Stomach smooth muscle (tissue), 2 donors: ENCODE data around the gene CHRNB2.

Source experiments
- H3K27ac ChIP-seq: one replicate; pipeline ENCODE4 v1.7.0; 2013; ENCODE audit warnings: mild to moderate bottlenecking, low read length, inconsistent platforms
- H3K27me3 ChIP-seq, 2 donors: one replicate each; pipeline ENCODE4 v1.7.0; 2013; ENCODE audit warnings: low read length in 2 of 2; ENCODE audit not compliant: insufficient read depth in 2 of 2, control insufficient read depth in 1 of 2
- H3K36me3 ChIP-seq, 2 donors: one replicate each; pipeline ENCODE4 v1.7.0; 2013; ENCODE audit warnings: low read length in 2 of 2; ENCODE audit not compliant: control insufficient read depth in 2 of 2, insufficient read depth in 2 of 2
- H3K4me1 ChIP-seq: one replicate; pipeline ENCODE4 v1.7.0; 2013; ENCODE audit warnings: low read length; ENCODE audit not compliant: control insufficient read depth, insufficient read depth
- H3K4me3 ChIP-seq, 2 donors: one replicate each; pipeline ENCODE4 v1.7.0; 2013; ENCODE audit warnings: low read length in 2 of 2
- H3K9ac ChIP-seq, 2 donors: one replicate each; pipeline ENCODE4 v1.7.0; 2013; ENCODE audit warnings: low read length in 2 of 2, mild to moderate bottlenecking in 1 of 2
- H3K9me3 ChIP-seq, 2 donors: one replicate each; pipeline ENCODE4 v1.7.0; 2013; ENCODE audit warnings: low read length in 2 of 2; ENCODE audit not compliant: control insufficient read depth in 2 of 2
- donor health status: healthy.
- donor health status: Pancreatic carcinoma.

CHRNB2 gene

GRCh38 chr1:154539486-154540483 is 27.8 kb upstream of the CHRNB2 start:
- no peaks in the 10 kb centered on the region for H3K36me3 ChIP-seq
- H3K4me3 ChIP-seq, result no peak overlapping the region
- peaks cover 0 to 2% of the 10 kb centered on the region in 2 donors for H3K9me3 ChIP-seq
- no peaks in the 10 kb centered on the region for H3K4me1 ChIP-seq
- H3K27ac ChIP-seq, result no peak overlapping the region
- peaks cover 0 to 12% of the 10 kb centered on the region in 2 donors for H3K27me3 ChIP-seq
- H3K9ac ChIP-seq, result no peak overlapping the region

- peaks cover 0 to 12% of the 10 kb centered on the region in 2 donors for H3K27me3 ChIP-seq
- H3K9me3 ChIP-seq, result no peaks in the 10 kb centered on the region
- no peak overlapping the region for H3K9ac ChIP-seq
- H3K4me3 ChIP-seq, result no peak overlapping the region
- no peaks in the 10 kb centered on the region for H3K4me1 ChIP-seq
- H3K36me3 ChIP-seq, result no peaks in the 10 kb centered on the region
- H3K27ac ChIP-seq, result no peak overlapping the region
Observed at GRCh38 chr1:154541231-154541630, 26.3 kb upstream of the CHRNB2 start.

GRCh38 chr1:154546264-154547063 is 21.1 kb upstream of the CHRNB2 start:
- Histone ChIP-seq H3K27me3 (peaks cover 0 to 7% of the 10 kb centered on the region in 2 donors), H3K4me1 (no peaks in the 10 kb centered on the region), H3K27ac (no peak overlapping the region), H3K4me3 (no peak overlapping the region), H3K9me3 (no peaks in the 10 kb centered on the region), H3K36me3 (peaks cover 24 to 25% of the 10 kb centered on the region in 2 donors), H3K9ac (no peak overlapping the region)

DNA sequence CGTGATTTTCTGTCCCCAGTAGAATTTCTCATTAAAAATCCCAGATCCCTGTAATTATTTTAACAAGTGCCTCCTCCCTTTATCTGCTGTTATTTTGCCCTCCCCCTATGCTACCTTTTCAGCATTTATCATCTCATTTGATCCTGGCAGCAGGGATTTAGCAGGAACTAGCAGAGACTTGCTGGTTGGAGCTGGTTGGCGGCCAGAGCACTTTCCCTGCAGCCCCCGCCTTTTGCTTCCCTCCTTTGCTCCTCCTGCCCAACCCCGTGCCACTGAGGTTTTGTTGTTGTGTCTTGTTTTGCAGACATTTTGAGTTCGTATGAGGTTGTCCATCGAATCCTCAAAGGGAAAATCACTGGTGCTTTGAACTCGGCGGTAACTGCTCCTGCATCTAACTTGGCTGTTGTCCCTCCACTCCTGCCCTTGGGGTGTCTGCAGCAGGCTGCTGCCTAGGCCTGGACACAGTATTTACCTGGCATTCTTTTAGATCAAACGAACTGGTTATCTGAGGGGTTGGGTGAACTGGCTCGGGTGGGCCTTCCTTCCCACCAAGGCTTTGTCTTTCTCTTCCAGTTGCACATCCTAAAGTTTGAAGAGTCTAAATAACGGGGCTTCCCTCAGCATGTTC is 20.4 kb upstream of the CHRNB2 start:
- no peak overlapping the region for H3K27ac ChIP-seq
- H3K9ac ChIP-seq, result no peak overlapping the region
- H3K4me1 ChIP-seq, result peaks cover 2% of the 10 kb centered on the region
- no peak overlapping the region for H3K4me3 ChIP-seq
- no peaks in the 10 kb centered on the region for H3K9me3 ChIP-seq
- H3K27me3 ChIP-seq, result peaks cover 0 to 5% of the 10 kb centered on the region in 2 donors
- H3K36me3 ChIP-seq, result peaks cover 31 to 32% of the 10 kb centered on the region in 2 donors

- no peak overlapping the region for H3K4me3 ChIP-seq
- H3K9me3 ChIP-seq, result no peaks in the 10 kb centered on the region
- H3K27ac ChIP-seq, result no peak overlapping the region
- no peak overlapping the region for H3K9ac ChIP-seq
- H3K27me3 ChIP-seq, result peaks cover 0 to 5% of the 10 kb centered on the region in 2 donors
- peaks cover 38 to 39% of the 10 kb centered on the region in 2 donors for H3K36me3 ChIP-seq
- peaks cover 9% of the 10 kb centered on the region for H3K4me1 ChIP-seq
Observed at GRCh38 chr1:154548028-154548427, 19.6 kb upstream of the CHRNB2 start.

DNA sequence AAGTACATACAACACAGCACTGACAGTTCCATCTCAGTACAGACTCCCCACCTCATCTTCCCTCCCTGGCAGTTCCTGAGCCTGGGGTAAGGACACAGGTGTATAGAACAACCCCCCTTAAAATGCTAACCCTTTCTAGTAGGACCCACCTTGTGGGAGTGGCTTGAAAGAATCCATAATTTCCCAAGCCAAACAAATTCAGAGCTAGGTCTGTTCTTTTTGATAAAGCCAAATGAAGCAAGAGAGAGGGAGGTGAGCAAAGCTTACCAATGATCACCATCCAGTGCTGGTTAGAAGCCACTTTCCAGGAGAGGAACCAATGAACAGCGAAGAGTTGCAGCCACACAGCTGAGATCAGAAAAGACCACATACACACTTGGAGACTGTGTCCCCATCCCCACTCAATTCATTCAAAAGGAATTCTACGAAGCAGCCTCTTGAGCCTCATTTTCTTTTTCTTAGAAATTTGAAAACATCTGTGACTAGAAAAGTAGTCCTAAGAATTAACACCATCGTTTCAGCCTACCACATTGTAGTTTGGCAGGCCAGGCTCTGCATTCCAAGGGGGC is 18.3 kb upstream of the CHRNB2 start:
- Histone ChIP-seq H3K9ac (no peak overlapping the region), H3K36me3 (peaks cover 50% of the 10 kb centered on the region in 2 donors), H3K9me3 (no peaks in the 10 kb centered on the region), H3K4me3 (no peak overlapping the region), H3K27me3 (peaks cover 0 to 2% of the 10 kb centered on the region in 2 donors), H3K4me1 (peaks cover 20% of the 10 kb centered on the region), H3K27ac (peak overlapping the region; percentile 11)

DNA sequence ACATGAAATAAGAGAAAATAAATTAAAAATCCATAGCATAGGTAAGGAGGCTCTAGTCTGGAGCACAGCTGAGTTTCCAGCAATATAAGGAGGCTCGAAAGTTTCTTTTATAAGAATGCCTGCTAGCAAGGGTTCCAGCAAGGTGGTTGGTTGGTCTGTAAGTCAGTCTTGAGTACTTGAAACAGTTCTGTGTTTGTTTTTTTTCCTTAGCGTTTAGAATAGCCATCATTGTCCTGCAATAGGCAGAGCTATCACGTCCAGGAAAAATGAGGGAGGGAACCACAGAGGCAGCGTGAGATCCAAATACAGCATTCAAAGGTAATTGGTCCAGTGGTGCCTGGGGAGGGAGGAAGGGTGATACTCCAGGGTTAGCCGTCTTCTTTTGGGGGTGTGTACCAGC is 17.5 kb upstream of the CHRNB2 start:
- no peak overlapping the region for H3K27ac ChIP-seq

GRCh38 chr1:154550657-154551056 is 16.9 kb upstream of the CHRNB2 start:
- Histone ChIP-seq H3K27ac (no peak overlapping the region), H3K4me1 (peaks cover 25% of the 10 kb centered on the region), H3K9ac (no peak overlapping the region), H3K9me3 (no peaks in the 10 kb centered on the region), H3K4me3 (no peak overlapping the region), H3K36me3 (peaks cover 62 to 64% of the 10 kb centered on the region in 2 donors), H3K27me3 (no peaks in the 10 kb centered on the region)

More for the DNA sequence above, 17.5 kb upstream of the CHRNB2 start:
- Histone ChIP-seq H3K27me3 (peaks cover 0 to 1% of the 10 kb centered on the region in 2 donors), H3K9ac (no peak overlapping the region), H3K36me3 (peaks cover 57 to 58% of the 10 kb centered on the region in 2 donors), H3K9me3 (no peaks in the 10 kb centered on the region), H3K4me1 (peaks cover 22% of the 10 kb centered on the region), H3K4me3 (no peak overlapping the region)

DNA sequence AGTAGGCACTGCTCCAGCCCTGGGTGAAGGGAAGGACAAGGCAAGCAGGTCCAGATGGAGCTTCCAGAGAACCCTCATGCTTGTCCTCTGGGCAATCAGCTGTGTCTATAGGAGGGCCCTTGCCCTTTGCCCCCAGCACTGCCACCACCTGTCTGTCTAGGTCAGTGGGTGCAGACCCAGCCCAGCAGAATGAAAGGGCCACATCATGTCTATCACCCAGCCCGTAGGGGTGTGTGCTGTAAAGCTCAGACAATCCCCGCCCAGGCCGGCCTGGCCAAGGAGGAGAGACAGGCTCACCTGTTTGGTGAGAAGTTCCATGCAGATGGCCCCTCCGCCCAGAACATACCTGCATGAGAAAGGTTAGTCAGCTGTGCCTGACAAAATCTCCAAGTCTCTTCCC is 16.1 kb upstream of the CHRNB2 start:
- no peak overlapping the region for H3K9ac ChIP-seq
- no peak overlapping the region for H3K27ac ChIP-seq
- no peaks in the 10 kb centered on the region for H3K27me3 ChIP-seq
- no peak overlapping the region for H3K4me3 ChIP-seq
- peaks cover 33% of the 10 kb centered on the region for H3K4me1 ChIP-seq
- no peaks in the 10 kb centered on the region for H3K9me3 ChIP-seq
- H3K36me3 ChIP-seq, result peaks cover 62 to 65% of the 10 kb centered on the region in 2 donors

DNA sequence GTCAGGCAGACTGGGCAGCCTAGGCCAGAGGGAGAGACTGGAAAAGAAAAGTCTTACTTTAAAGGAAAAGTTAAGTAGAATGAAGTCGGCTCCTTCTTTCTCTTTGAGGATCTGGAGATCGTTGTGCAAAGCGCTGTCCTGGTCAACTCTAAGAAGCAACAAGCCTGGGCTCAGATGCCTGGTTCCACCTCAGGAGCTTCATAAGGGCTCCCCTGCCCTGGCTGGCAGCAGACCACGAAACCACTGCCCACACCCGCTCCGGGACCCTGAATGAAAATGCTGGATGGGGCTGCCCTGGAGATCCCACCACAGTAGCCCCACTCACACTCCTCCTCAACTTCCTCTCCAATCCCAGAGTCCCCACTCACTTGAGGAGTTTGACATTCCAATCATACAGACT is 15.5 kb upstream of the CHRNB2 start:
- H3K36me3 ChIP-seq, result peaks cover 62 to 65% of the 10 kb centered on the region in 2 donors
- H3K9ac ChIP-seq, result no peak overlapping the region
- H3K27ac ChIP-seq, result no peak overlapping the region
- peaks cover 39% of the 10 kb centered on the region for H3K4me1 ChIP-seq
- no peaks in the 10 kb centered on the region for H3K27me3 ChIP-seq
- H3K9me3 ChIP-seq, result no peaks in the 10 kb centered on the region
- H3K4me3 ChIP-seq, result no peak overlapping the region
